DMS114 treated with DMSO at 0.1 percent for 48 hours (cell line): ENCODE results near the gene GUK1.
"Not testable (repeated sequence)": the region's sequence is repeated elsewhere in the genome, so short reads cannot be mapped to it uniquely, and the experiment has no call there.

Source experiments
- DNase-seq: peaks from one replicate; lab custom pipeline; 2025; ENCODE audit not compliant: unreplicated experiment; lab: John Stamatoyannopoulos, UW

GUK1 gene

DNA sequence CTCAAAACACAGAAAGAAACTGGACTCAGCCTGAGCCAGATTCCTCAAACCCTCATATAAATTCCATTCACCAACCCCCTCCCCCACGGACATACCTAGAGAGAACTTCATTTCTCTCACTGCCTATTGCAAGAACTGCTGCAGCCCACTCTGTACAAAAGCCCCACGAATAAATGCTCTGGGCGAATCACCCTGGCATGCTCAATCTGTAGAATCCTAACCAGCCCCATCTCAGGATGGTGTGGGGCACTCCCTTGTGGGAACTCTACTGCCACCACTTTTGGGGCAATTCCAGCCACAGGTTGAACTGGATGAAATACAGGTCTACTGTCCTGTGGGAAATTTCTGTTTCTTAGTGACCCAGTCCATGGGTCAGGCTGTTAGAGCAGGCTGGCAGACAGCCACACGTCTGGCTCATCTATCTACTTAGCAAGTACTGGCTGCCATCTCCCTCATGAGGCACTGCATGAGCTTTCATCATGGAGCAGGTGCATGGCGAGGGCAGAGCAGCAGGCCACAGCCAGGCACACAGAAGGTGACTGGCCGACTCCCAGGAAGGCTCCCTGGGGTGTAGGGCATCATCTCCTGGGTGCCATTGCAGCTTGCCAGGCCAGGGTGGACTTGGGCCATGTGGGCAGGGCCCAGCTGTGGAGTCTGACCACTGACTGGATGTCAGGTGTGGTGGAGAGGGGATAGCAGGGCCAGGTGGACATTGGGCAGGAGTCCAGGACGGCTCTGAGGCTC lies 35.4 kb upstream of the GUK1 start:
- DNase-seq, result no peak

DNA sequence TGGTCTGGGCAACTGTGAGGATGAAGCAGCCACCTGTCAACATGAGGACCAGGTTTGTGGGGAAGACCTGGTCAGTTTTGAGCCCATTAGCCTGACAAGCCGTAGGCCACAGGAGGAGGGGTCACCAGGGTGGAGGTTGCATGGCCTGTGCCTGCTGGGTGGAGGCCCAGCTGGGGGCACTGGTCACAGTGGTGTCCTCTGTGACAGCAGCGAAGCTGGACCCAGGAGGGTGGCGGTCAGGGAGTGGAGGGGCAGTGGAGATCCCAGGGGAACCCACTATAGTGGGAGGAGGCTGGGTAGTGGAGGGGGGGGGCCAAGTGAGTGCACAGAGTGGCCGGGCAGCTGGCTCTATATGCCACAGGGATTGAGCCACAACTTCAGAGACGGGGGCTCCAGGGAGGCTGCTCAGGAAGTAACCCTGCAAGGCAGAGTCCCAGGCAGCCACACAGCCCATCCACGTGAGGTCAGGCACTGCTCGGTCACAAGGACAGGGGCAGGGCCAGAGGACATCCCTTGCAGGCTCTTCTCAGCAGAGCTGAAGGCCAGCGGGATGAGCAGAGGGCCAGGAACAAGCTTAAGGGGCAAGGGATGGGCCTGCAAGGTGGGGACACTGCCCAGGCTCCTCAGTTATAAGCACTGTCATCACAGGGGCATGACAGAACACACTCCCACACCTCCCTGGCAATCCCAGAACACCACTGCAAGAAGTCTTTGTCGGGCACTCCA lies 34.6 kb upstream of the GUK1 start:
- no peak for DNase-seq

DNA sequence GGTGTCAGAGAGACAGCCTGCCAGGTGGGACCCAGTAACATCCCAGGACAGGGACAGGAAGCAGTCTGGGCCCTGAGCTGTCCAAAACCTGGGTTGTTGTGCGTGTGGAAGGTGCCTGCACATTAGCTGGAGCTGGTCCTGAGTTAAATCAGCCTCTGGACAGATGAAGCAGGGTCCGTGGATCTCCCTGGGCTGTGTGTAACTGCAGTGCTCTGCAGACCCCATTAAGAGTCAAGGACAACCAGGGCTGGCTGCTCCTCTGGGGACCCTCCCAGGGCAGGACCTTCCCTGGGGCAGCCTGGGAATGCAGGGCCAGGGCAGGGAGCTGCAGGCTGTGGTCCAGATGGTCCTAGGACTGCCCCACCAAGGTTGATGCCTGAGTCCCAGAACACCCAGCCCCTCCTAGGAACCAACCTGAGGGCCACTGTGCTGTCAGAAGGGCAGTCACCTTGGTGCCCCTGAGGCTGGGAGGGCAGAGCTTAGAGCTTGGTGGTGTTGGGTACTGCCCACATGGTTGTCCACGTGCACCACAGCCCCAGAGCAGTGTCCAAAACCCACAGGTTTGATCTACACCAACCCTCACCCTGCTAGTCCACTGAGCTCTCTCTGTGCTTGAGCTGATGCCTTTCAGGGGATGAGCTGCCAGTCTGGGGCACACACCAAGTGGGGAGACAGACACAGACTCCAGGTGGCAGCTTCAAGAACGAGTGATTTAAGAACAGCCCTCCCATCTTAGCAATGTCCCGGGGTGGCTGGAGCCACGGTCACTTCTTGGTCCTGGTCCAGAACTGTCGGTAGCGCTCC lies 33.9 kb upstream of the GUK1 start:
- no peak for DNase-seq

DNA sequence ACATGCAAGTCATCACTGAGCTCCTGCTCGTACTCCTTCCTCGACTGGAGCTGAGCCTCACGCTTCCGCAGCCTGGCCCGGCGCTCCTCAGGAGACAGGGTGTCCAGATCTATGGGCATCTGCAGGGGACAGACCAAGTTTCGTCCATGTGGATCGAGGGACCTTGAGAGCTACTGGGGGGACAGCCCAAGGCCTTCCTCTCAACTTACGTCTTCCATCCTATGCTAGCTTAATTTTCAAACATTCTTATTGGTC lies 33.4 kb upstream of the GUK1 start:
- no peak for DNase-seq

DNA sequence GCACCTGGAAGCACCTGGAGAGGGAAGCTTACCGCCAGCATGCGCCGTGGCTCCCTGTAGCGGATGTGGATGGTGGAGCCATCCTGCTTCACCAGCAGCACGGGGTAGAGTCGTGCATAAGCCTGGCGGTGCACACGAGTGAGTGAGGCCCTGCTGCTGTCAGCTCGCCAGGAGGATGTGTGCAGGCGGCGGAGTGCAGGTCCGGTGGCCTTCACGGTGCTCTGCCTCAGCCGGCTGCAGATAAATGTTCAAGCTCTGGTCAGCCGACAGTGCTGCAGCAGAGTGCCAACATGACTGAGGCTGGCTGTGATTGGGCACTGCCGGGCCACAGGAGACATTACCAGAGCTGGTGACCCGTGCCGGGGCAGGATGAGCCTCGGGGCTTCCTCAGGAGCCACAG lies 32.4 kb upstream of the GUK1 start:
- no peak for DNase-seq

DNA sequence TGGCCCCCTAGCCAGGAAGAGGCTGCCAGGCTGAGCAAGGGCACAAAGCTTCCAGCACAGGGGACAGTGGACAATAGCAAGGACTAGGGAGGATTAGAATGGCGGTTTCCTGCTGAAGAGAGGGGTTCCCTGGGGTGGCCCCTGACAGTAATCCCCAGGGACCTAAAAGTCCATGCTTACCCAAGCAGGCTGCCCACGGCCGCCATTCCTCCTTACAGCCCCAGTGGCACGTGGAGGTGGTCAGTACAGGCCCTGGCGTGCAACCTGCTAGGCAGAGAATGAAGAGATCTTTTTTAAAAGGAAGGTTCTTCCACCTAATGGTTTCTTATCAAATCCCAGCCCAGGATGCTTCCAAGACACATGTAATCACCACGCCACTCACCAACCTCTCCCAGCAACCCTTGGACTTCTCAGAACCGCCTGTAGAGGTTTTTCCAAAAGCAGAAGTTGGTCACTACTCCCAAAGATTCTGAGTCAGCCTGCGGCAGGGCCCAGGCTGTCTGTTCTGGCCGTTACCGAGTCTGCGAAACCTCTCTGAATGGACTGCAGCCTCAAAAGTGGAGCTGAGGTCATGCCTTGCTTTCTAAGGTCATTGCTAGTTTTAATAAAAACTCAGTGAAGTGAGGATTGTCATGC lies 31.9 kb upstream of the GUK1 start:
- no peak for DNase-seq

DNA sequence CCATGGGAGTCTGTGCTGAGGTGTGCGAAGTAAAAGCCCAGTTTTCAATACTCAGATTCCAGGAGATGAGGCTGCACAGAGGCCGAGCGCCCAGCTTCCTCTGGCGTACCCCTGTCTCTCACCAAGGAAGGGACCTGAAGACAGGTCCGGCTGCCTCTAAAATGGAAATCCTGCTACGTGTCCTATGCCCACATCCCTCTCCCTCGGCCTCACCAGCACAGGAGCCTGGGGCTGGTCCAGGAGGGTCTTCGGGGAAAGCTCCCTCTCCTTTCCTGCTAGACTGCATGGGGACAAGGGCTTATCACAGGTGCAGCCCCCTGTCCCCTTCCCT lies 31.4 kb upstream of the GUK1 start:
- no peak for DNase-seq

DNA sequence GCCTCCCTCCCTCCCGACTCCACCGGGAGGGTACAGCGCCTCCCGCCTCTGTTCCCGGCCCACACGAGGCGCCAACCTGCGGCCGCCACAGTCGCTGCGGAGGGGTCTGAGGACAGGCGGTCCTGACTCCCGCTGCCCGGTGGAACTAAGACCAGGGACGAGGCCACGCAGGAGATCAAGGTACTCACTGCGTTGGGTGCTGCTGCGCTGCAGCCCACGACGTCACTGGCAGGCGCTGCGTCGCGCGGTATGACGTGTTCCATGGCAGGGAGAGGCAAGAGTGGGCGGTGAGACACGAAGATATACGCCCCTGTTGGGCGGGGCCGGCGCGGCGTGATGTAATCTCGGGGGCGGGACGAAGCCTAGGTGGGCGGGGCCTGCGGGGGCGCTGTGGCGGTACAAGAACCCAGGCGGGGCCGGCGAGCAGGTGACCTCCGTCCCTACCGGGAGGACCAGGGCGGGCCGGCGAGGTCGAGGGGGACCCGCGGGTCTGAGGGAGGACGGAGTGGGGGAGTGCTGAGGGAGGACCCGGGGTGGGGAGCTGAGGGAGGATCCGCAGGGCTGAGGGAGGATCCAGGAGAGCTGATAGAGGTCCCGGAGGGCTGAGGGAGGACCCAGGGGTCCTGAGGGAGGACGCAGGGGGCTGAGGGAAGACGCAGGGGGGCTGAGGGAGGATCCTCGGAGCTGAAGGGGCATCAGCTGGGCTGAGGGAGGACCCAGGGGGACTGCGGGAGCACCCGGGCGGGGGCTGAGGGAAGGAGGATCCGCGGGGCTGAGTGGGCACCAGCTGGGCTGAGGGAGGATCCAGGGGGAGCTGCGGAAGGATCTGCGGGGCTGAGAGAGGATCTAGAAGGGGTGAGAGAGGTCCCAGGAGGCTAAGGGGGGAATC lies 30.8 kb upstream of the GUK1 start, which contains the start of gene MRPL55:
MRPL55 (minus strand) TSS at position 227 of the 889 bp plus-strand sequence. CDS start 1,039 bp downstream, outside the sequence.
- DNase-seq, result peak; percentile 87

DNA sequence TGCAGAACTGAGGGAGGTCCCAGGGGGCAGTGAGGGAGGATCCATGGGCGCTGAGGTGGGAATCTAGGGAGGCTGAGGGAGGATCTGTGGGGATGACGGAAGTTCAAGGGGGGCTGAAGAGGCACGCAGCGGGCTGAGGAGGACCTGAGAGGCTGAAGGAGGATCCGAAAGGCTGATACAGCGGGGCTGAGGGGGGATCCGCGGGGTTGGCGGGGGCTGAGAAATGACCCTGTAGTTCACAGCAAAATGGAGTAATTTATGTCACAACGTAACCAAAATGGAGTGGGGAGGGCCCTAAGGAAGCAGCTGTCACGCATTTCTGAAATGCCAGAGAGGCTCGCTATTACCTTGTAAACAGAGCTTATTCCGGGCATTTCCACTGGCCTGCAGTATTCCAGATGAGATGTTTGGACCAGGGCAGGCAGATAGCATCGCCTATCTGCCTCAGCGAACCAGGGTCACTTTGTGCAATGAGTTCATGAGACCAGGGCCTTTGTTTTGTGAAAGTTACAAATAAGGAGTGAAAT lies 30.1 kb upstream of the GUK1 start:
- no peak for DNase-seq

DNA sequence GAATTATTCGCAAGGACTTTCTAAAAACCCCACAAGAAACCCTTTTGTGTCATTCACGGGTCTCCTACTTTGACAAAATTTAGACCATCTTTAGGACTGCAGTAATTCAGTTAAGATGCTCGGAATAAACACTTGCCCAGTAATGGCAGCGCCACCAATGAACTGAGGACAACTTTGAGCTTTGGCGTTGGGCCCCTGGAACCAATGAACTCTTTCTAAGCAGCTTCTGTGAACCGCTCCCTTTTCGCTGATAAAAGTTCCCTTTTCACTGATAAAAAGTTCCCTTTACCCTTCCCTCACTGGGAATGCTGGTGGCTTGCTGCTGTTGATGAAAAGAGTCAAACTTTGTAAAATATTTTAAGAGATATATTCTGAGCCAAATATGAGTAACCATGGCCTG lies 29.5 kb upstream of the GUK1 start:
- no peak for DNase-seq

DNA sequence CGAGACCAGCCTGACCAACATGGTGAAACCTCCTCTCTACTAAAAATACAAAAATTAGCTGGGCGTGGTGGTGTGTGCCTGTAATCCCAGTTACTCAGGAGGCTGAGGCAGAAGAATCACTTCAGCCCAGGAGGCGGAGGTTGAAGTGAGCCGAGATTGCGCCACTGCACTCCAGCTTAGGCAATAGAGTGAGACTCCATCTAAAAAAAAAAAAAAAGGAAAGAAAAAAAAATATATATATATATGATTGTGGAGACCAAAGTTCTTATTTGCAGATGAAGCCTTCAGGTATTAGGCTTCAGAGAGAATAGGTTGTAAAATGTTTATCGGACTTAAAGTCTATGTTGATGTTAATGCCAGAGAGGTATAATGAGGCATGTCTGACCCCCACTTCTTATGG lies 28.8 kb upstream of the GUK1 start:
- DNase-seq, result not testable (repeated sequence)

DNA sequence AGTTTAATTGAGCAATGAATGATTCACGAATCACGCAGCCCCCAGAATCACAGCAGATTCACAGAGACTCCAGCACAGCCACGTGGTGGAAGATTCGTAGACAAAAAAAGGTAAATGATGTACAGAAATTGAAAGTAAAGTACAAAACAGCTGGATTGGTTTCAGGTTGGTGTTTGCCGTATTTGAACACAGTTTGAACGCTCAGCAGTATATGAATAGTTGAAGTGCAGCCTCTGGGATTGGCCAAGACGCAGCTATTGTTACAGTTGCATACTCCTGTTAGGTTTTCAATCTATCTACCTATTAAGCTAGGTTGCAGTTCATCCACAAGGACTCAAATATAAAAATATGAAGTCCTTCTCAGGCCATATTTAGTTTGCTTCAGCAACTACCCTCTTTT lies 27.9 kb upstream of the GUK1 start:
- DNase-seq, result no peak

DNA sequence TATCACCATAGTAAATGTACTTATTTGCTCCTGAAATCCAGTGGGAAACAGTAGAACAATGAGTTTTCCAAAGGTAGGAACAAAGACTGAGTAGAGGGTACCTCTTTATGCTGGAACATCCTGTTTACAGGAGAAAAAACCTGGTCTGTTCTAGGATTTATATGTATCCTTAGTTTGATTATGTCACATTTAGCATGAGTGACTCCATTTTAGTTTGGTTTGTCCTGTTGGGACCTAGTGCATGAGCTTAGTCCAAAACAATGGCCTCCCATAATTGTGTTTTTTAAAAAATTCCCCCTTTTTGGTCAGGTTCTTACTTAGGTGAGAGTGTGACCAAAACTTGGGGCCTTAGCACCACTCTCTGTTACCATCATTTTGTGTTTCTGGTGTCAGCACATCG lies 27.5 kb upstream of the GUK1 start:
- DNase-seq, result no peak

DNA sequence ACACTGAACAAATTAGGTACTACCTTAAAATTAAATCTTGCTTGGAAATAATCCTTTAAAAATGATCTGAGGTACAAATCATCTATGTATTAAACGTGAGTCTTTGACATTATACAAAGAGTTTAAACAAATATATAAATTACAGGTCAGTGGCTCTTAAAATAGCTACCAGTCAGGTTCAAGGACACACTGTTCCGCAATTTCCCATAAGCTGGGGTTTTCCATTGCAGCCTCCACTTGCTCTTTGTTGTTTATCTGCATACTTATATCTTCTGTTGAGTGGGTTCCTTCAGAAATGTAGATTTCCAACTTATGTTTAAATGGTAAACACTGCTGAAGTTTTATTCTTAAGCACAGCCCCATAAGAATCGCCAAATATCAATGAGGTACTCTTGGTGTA lies 25.3 kb upstream of the GUK1 start:
- no peak for DNase-seq

DNA sequence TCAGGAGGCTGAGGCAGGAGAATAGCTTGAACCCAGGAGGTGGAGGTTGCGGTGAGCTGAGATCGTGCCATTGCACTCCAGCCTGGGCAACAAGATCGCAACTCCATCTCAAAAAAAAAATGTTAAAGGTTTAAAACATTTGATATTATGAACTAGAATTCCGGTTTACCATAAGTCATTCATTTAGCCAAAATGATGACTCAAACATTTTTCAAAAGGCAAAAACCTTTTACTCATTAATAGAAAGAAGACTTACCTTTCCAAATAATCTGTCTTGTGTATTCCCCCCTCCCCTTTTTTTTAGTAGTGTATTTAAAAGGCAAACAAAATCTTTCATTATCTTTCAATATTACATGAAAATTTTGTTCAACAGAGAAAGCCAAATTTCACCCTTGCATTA lies 22.7 kb upstream of the GUK1 start:
- no peak for DNase-seq

DNA sequence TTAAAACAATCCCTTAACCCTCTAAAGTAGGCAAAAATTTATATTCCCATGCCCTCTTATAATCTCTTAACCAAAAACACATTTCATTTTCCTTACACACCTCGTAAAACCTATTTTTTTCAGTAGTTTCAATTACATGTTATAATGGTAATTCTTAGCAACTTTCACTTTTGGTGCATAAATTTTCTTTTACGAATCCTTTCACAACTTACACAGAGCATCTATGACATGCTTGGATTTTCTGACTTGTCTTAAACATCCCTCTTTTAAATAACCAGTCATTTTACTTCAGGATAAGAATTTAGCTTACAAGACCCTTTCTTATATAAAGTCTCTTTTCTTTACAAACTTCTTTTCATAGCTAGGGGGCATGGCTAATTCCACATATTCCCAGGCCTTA lies 22.0 kb upstream of the GUK1 start:
- peak; percentile 12 for DNase-seq

DNA sequence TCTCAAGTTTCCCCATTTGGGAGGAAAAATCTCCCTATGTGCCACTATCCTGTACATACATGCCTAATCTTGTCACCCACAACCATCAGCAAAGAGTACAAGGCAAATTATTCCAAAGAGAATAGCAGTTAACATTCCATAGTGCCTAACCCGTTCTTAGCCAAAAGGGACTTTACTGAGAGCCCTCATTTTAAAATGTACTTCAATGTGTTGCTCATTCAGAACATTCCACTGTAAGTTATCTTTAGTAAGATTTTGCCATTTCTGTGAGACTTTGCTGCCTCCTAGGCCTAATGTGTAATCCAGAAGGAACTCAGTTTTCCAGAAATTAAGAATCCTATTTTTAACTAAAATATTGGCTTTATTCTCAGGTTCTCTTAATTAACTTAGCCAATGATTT lies 19.7 kb upstream of the GUK1 start:
- DNase-seq, result no peak

DNA sequence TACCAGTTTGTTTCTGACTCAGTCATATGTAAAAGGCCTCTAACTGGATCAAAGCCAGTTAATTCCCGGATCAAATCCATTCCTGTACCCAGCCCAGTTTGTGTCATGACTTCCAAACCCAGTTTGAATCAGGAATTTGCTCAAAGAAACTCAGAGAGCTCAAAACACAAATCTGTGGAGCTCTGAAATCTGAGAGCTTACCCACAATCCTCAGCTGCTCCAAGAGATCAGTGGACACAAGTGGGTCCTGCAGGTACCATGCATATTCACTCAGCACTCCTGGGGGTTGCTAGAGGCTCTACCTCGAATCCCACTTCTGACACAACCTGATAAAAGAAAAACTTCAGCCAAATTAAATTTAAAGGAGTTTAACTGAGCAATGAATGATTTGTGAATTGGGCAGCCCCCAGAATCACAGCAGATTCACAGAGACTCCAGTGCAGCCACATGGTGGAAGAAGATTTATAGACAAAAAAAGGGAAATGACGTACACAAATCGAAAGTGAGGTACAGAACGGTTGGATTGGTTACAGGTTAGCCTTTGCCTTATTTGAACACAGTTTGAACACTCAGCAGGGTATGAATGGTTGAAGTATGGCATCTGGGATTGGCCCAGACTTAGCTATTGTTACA lies 19.1 kb upstream of the GUK1 start:
- DNase-seq, result no peak

DNA sequence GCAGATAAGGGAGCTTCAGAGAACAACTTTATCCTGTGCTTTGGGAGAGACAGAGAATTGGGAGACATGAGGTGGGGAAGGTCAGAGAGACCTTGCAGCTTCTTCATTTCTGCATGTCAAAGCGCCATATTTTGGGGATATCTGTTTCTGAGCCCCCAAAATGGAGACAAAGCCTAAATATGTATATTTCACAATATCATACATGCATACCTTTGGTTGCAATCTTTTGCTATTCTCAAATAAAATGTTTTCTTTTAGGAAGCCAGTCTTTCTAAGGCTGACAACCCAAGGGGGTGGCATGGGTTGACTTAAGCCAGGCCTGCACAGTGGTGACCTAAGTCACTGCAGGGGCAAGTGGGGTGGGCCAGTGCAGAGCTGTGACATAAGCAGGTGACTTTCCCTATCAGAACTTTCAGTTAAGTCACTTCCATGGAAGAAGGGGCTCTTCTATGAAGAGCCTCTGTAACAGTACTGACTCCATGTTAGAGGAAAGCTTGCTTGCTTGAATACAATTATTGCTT lies 17.1 kb upstream of the GUK1 start:
- no peak for DNase-seq

DNA sequence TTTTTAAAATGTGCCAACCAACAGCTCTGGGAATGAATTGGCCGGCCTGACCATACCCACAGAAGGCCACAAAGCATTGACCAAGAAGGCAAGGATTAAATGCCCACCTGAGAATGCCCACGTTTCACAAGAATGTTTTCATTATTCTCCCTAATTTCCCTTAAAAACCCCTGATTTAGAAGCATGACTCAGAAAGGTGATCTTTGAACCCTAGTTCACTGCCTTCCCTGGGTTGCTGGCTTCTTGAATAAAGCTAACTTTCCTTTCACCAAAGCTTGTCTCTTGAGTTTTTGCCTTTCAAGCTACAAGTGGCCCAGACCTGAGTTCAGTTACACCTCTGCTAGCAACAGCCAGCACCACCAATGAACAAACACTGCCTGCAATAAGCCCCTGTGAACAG lies 16.6 kb upstream of the GUK1 start:
- DNase-seq, result no peak
